ENCODE data around the gene MEF2D.

Gene MEF2D

GRCh38 chr1:156497078-156497742 is 3.4 kb downstream of the MEF2D start:
- TF ChIP-seq CTCF (IDR thresholded peaks at IDR 0.05): no peak
- Histone ChIP-seq H3K27me3 (no peaks in the 10 kb centered on the region), H3K9me3 (no peaks in the 10 kb centered on the region), H3K27ac (no peak overlapping the region), H3K4me1 (ENCODE audit: control insufficient read depth in 1 of 2, insufficient read depth in 1 of 2, low read depth in 1 of 2, low read length in 1 of 2) (peaks cover 44 to 68% of the 10 kb centered on the region in 2 experiments), H3K4me3 (ENCODE audit: low read depth in 1 of 2, low read length in 1 of 2) (no peak overlapping the region), H3K36me3 (peaks cover 18% of the 10 kb centered on the region)

- no peaks in the 10 kb centered on the region for H3K9me3 ChIP-seq
- no peak for TF ChIP-seq CTCF (IDR thresholded peaks at IDR 0.05)
- H3K4me3 ChIP-seq (ENCODE audit: low read depth in 1 of 2, low read length in 1 of 2): no peak overlapping the region
- peaks cover 44 to 68% of the 10 kb centered on the region in 2 experiments for H3K4me1 ChIP-seq (ENCODE audit: control insufficient read depth in 1 of 2, insufficient read depth in 1 of 2, low read depth in 1 of 2, low read length in 1 of 2)
- peak overlapping the region; percentile 15 for H3K27ac ChIP-seq
- no peaks in the 10 kb centered on the region for H3K27me3 ChIP-seq
- peaks cover 18% of the 10 kb centered on the region for H3K36me3 ChIP-seq
Observed at GRCh38 chr1:156496211-156496761, 4.3 kb downstream of the MEF2D start.

GRCh38 chr1:156495401-156496140 is 5.0 kb downstream of the MEF2D start:
- no peak for TF ChIP-seq CTCF (IDR thresholded peaks at IDR 0.05)
- no peaks in the 10 kb centered on the region for H3K27me3 ChIP-seq
- peak overlapping the region; percentile 15 for H3K27ac ChIP-seq
- no peaks in the 10 kb centered on the region for H3K9me3 ChIP-seq
- no peak overlapping the region for H3K4me3 ChIP-seq (ENCODE audit: low read depth in 1 of 2, low read length in 1 of 2)
- peaks cover 49 to 73% of the 10 kb centered on the region in 2 experiments for H3K4me1 ChIP-seq (ENCODE audit: control insufficient read depth in 1 of 2, insufficient read depth in 1 of 2, low read depth in 1 of 2, low read length in 1 of 2)
- peaks cover 18% of the 10 kb centered on the region for H3K36me3 ChIP-seq

- peaks cover 54 to 82% of the 10 kb centered on the region in 2 experiments for H3K4me1 ChIP-seq (ENCODE audit: control insufficient read depth in 1 of 2, insufficient read depth in 1 of 2, low read depth in 1 of 2, low read length in 1 of 2)
- no peak overlapping the region for H3K4me3 ChIP-seq (ENCODE audit: low read depth in 1 of 2, low read length in 1 of 2)
- H3K36me3 ChIP-seq: peaks cover 18% of the 10 kb centered on the region
- no peaks in the 10 kb centered on the region for H3K9me3 ChIP-seq
- H3K27me3 ChIP-seq: no peaks in the 10 kb centered on the region
- TF ChIP-seq CTCF (IDR thresholded peaks at IDR 0.05): no peak
- H3K27ac ChIP-seq: no peak overlapping the region
Observed at GRCh38 chr1:156494309-156494895, 6.2 kb downstream of the MEF2D start.

GRCh38 chr1:156493742-156494141 is 6.8 kb downstream of the MEF2D start:
- Histone ChIP-seq H3K4me3 (ENCODE audit: low read depth in 1 of 2, low read length in 1 of 2) (no peak overlapping the region), H3K36me3 (peaks cover 23% of the 10 kb centered on the region), H3K9me3 (no peaks in the 10 kb centered on the region), H3K27me3 (no peaks in the 10 kb centered on the region), H3K27ac (no peak overlapping the region), H3K4me1 (ENCODE audit: control insufficient read depth in 1 of 2, insufficient read depth in 1 of 2, low read depth in 1 of 2, low read length in 1 of 2) (peaks cover 47 to 82% of the 10 kb centered on the region in 2 experiments)
- no peak for TF ChIP-seq CTCF (IDR thresholded peaks at IDR 0.05)

Data from neutrophil (primary cell).